HepG2 (cell line): ENCODE data around the gene EYA3. TPM values are rescaled to one million over a fixed set of nuclear protein-coding genes. Genes with fewer than 3 reads are reported as not detected.

ENCODE experiments used
- ARHGAP35 ChIP-seq: sonication (generic); formaldehyde crosslinking; IDR thresholded peaks from 2 replicates; pipeline ENCODE4 v1.9.0; 2022; ENCODE audit warnings: mild to moderate bottlenecking, inconsistent platforms, moderate library complexity, missing genetic modification reagents, borderline replicate concordance
- FOXM1 ChIP-seq: sonication (generic); formaldehyde crosslinking; IDR thresholded peaks from 2 replicates; pipeline ENCODE4 v1.5.0; 2020; ENCODE audit warnings: missing genetic modification reagents
- HDAC2 ChIP-seq: sonication (generic); formaldehyde crosslinking; IDR thresholded peaks from 2 replicates; pipeline ENCODE4 v1.4.0; 2020; ENCODE audit warnings: missing genetic modification reagents
- MTA1 ChIP-seq: sonication (generic); formaldehyde crosslinking; IDR thresholded peaks from 2 replicates; pipeline ENCODE4 v1.4.0; 2020; ENCODE audit warnings: missing genetic modification reagents, mild to moderate bottlenecking, borderline replicate concordance
- PAXIP1 ChIP-seq: sonication (generic); formaldehyde crosslinking; conservative IDR thresholded peaks from 2 replicates; pipeline ENCODE4 v1.4.0; 2020; ENCODE audit warnings: mild to moderate bottlenecking, missing genetic modification reagents, moderate library complexity
- SIN3B ChIP-seq: fragments of 150-350 bp; IDR thresholded peaks from 2 replicates; pipeline ENCODE4 v1.6.1; 2014; ENCODE audit warnings: low read length
- TEF ChIP-seq: sonication (generic); formaldehyde crosslinking; IDR thresholded peaks from 2 replicates; pipeline ENCODE4 v1.5.0; 2020; ENCODE audit warnings: missing genetic modification reagents
- ZBTB40 ChIP-seq, 2 experiments: fragments of 450-650 bp in 1 of 2; sonication (generic) in 1 of 2; formaldehyde crosslinking in 1 of 2; IDR thresholded peaks; 2 replicates each; pipeline versions ENCODE4 v1.6.1 to v1.8.0; 2016 to 2022; ENCODE audit warnings: antibody characterized with exemption in 1 of 2, mild to moderate bottlenecking in 1 of 2, missing genetic modification reagents in 1 of 2
- ZFP62 ChIP-seq: sonication (generic); formaldehyde crosslinking; IDR thresholded peaks from 2 replicates; pipeline ENCODE4 v1.4.0; 2020; ENCODE audit warnings: missing genetic modification reagents
- ZKSCAN1 ChIP-seq: fragments of 150-350 bp; IDR thresholded peaks from 2 replicates; pipeline ENCODE4 v1.6.1; 2014; ENCODE audit warnings: low read length
- ZKSCAN5 ChIP-seq: sonication (generic); formaldehyde crosslinking; IDR thresholded peaks from 2 replicates; pipeline ENCODE4 v1.5.1; 2020; ENCODE audit warnings: mild to moderate bottlenecking, missing genetic modification reagents
- ZNF382 ChIP-seq: sonication (generic); formaldehyde crosslinking; IDR thresholded peaks from 2 replicates; pipeline ENCODE4 v1.5.0; 2020; ENCODE audit warnings: missing genetic modification reagents, mild to moderate bottlenecking, borderline replicate concordance
- ZNF550 ChIP-seq: sonication (generic); formaldehyde crosslinking; IDR thresholded peaks from 2 replicates; pipeline ENCODE4 v1.4.0; 2020; ENCODE audit warnings: mild to moderate bottlenecking, missing genetic modification reagents, borderline replicate concordance
- ZNF552 ChIP-seq: sonication (generic); formaldehyde crosslinking; IDR thresholded peaks from 2 replicates; pipeline ENCODE4 v1.9.0; 2022; ENCODE audit warnings: missing genetic modification reagents, mild to moderate bottlenecking, borderline replicate concordance
- ZNF781 ChIP-seq: sonication (generic); formaldehyde crosslinking; IDR thresholded peaks from 2 replicates; pipeline ENCODE4 v1.5.1; 2020; ENCODE audit warnings: borderline replicate concordance, mild to moderate bottlenecking, missing genetic modification reagents; ENCODE audit errors: not compliant biosample characterization
- polyA plus RNA-seq, 8 experiments: library from polyadenylated mRNA; depleted of rRNA in 3 of 8; stranded (reverse) in 7 of 8; unstranded in 1 of 8; fragments of >200 nt; fragmentation: Illumina TruSeq in 4 of 8; extraction: Trizol in 4 of 8; gene quantifications; 2 replicates each; pipeline versions ENCODE4 v1.2.1 to v1.2.3, GENCODE V29; 2011 to 2016; ENCODE audit warnings: low read depth in 4 of 8, missing spikeins in 1 of 8, mixed read lengths in 1 of 8; ENCODE audit not compliant: insufficient read depth in 1 of 8
- total RNA-seq, 5 experiments: library from RNA; depleted of rRNA; stranded (reverse); fragments of >200 nt; fragmentation: Illumina TruSeq; extraction: Trizol; gene quantifications; 2 replicates each; pipeline ENCODE4 v1.2.3, GENCODE V29; 2016; ENCODE audit warnings: low read depth in 1 of 5

The EYA3 gene
- total and polyA plus RNA-seq, 2 of the 13 experiments (the other 11 are each of a cell fraction or from before 2014, with no cell fraction given), result 13.9 to 19.7 TPM

GRCh38 chr1:28088168-28088961 lies at the start of gene EYA3 (continued):
- TF ChIP-seq ZBTB40 (IDR thresholded peaks at IDR 0.05) (peak; percentile 88), ZBTB40 (CRISPR knock-in tag; IDR thresholded peaks at IDR 0.05) (peak; percentile 31; the same call in 1 of the 2 replicates), HDAC2 (CRISPR knock-in tag) (peak; percentile 70; the same call in 1 of the 2 replicates), PAXIP1 (peak; percentile 44), SIN3B (peak; percentile 40; the same call in 1 of the 2 replicates), ZNF382 (CRISPR knock-in tag) (no peak), ZKSCAN5 (CRISPR knock-in tag) (no peak), FOXM1 (CRISPR knock-in tag) (no peak), ZNF781 (CRISPR knock-in tag) (no peak), TEF (CRISPR knock-in tag) (no peak), ZNF550 (CRISPR knock-in tag) (no peak), ARHGAP35 (CRISPR knock-in tag) (no peak), ZFP62 (CRISPR knock-in tag) (no peak), ZKSCAN1 (no peak), ZNF552 (CRISPR knock-in tag) (no peak), MTA1 (CRISPR knock-in tag) (no peak)
